Urothelium cell line (cell line): ENCODE results near the gene SYT1.
"Not testable (repeated sequence)": the region's sequence is repeated elsewhere in the genome, so short reads cannot be mapped to it uniquely, and the experiment has no call there.

Experiments used
- DNase-seq: peaks from one replicate; pipeline ENCODE4 v3.0.0; 2011; ENCODE audit warnings: low spot score, mixed read lengths
- FAIRE-seq: peaks from 2 replicates; lab custom pipeline; 2011; peaks lifted over from hg19 to GRCh38; lab: Jason Lieb, UNC

The SYT1 gene

GRCh38 chr12:78864403-78864869 lies at the start of gene SYT1:
Gene SYT1, plus strand, starts transcription at chr12:78864774.
- peak; percentile 70 for DNase-seq
- no peak for FAIRE-seq

- FAIRE-seq, result no peak
These were observed 46.1 kb upstream of the SYT1 start for GRCh38 chr12:78818487-78818886.

GRCh38 chr12:78820946-78821345 lies 43.6 kb upstream of the SYT1 start:
- FAIRE-seq, result no peak
- no peak for DNase-seq

More at GRCh38 chr12:78818487-78818886, 46.1 kb upstream of the SYT1 start:
- no peak for DNase-seq

- DNase-seq (no peak), FAIRE-seq (no peak)
These were observed 39.7 kb upstream of the SYT1 start for GRCh38 chr12:78824918-78825317.

- FAIRE-seq, result no peak
- no peak for DNase-seq
These were observed 34.9 kb upstream of the SYT1 start for GRCh38 chr12:78829690-78830089.

GRCh38 chr12:78835493-78835892 lies 29.1 kb upstream of the SYT1 start:
- DNase-seq, result no peak
- no peak for FAIRE-seq

GRCh38 chr12:78840518-78841019 lies 24.0 kb upstream of the SYT1 start:
- DNase-seq, FAIRE-seq: not testable (repeated sequence)

- DNase-seq (no peak), FAIRE-seq (no peak)
These were observed 11.3 kb upstream of the SYT1 start for GRCh38 chr12:78853231-78853630.

- FAIRE-seq, result no peak
- peak; percentile 57 for DNase-seq
These were observed 832 bp upstream of the SYT1 start for GRCh38 chr12:78863482-78864402.

- DNase-seq, result no peak
- FAIRE-seq, result no peak
These were observed 393 bp downstream of the SYT1 start for GRCh38 chr12:78864870-78865463.

- no peak for FAIRE-seq
These were observed 942 bp downstream of the SYT1 start for GRCh38 chr12:78865516-78865915.

GRCh38 chr12:78866518-78866917 lies 1.9 kb downstream of the SYT1 start:
- no peak for FAIRE-seq
- DNase-seq, result no peak

More at GRCh38 chr12:78865516-78865915, 942 bp downstream of the SYT1 start:
- no peak for DNase-seq

- no peak for DNase-seq
- no peak for FAIRE-seq
These were observed 6.0 kb downstream of the SYT1 start for GRCh38 chr12:78870539-78870938.

GRCh38 chr12:78871566-78871965 lies 7.0 kb downstream of the SYT1 start:
- FAIRE-seq (no peak), DNase-seq (no peak)

- DNase-seq, result no peak
These were observed 13.9 kb downstream of the SYT1 start for GRCh38 chr12:78878459-78878858.

GRCh38 chr12:78878866-78879265 lies 14.3 kb downstream of the SYT1 start:
- no peak for FAIRE-seq
- no peak for DNase-seq

More at GRCh38 chr12:78878459-78878858, 13.9 kb downstream of the SYT1 start:
- FAIRE-seq, result no peak

GRCh38 chr12:78880078-78880477 lies 15.5 kb downstream of the SYT1 start:
- DNase-seq (peak; percentile 12), FAIRE-seq (no peak)

- FAIRE-seq, result no peak
These were observed 17.1 kb downstream of the SYT1 start for GRCh38 chr12:78881685-78882084.

GRCh38 chr12:78885466-78885865 lies 20.9 kb downstream of the SYT1 start:
- FAIRE-seq (no peak), DNase-seq (no peak)

More at GRCh38 chr12:78881685-78882084, 17.1 kb downstream of the SYT1 start:
- DNase-seq, result no peak

- DNase-seq (peak; percentile 18), FAIRE-seq (peak; percentile 32)
These were observed 22.3 kb downstream of the SYT1 start for GRCh38 chr12:78886719-78887407.

- DNase-seq (no peak), FAIRE-seq (no peak)
These were observed 22.9 kb downstream of the SYT1 start for GRCh38 chr12:78887444-78887843.
